H9 (cell line): Measurements from ENCODE around the gene CEP63. TPM values are rescaled to one million over a fixed set of nuclear protein-coding genes. Genes with fewer than 3 reads are reported as not detected.

Experiments
- DNase-seq: peaks from one replicate; pipeline ENCODE4 v3.0.0-alpha.2; 2017
- H2AFZ ChIP-seq: one replicate; pipeline ENCODE4 v1.6.1; 2013; ENCODE audit warnings: mild to moderate bottlenecking, low read length, control low read depth, moderate library complexity
- H2AK5ac ChIP-seq: 2 replicates; pipeline ENCODE4 v1.6.1; 2013; ENCODE audit warnings: low read length, control low read depth, mixed read lengths; ENCODE audit not compliant: insufficient read length
- H2BK120ac ChIP-seq: one replicate; pipeline ENCODE4 v1.6.1; 2013; ENCODE audit warnings: low read depth, mild to moderate bottlenecking, low read length, control low read depth, inconsistent platforms; ENCODE audit not compliant: poor library complexity, severe bottlenecking
- H2BK12ac ChIP-seq: 2 replicates; pipeline ENCODE4 v1.6.1; 2013; ENCODE audit warnings: low read length, control low read depth, mixed read lengths, low read depth; ENCODE audit not compliant: insufficient read length
- H2BK15ac ChIP-seq: 2 replicates; pipeline ENCODE4 v1.6.1; 2013; ENCODE audit warnings: low read depth, low read length, control low read depth
- H2BK20ac ChIP-seq: one replicate; pipeline ENCODE4 v1.6.1; 2013; ENCODE audit warnings: low read depth, mild to moderate bottlenecking, low read length, control low read depth, inconsistent platforms; ENCODE audit not compliant: poor library complexity, severe bottlenecking
- H2BK5ac ChIP-seq: 2 replicates; pipeline ENCODE4 v1.6.1; 2013; ENCODE audit warnings: low read length, control low read depth, mixed read lengths; ENCODE audit not compliant: insufficient read length
- H3K14ac ChIP-seq: 2 replicates; pipeline ENCODE4 v1.6.1; 2013; ENCODE audit warnings: low read length, control low read depth; ENCODE audit not compliant: insufficient read depth
- H3K18ac ChIP-seq: 2 replicates; pipeline ENCODE4 v1.6.1; 2013; ENCODE audit warnings: low read depth, mild to moderate bottlenecking, mixed read lengths, low read length, control low read depth; ENCODE audit not compliant: insufficient read length
- H3K23ac ChIP-seq: 2 replicates; pipeline ENCODE4 v1.6.1; 2013; ENCODE audit warnings: low read length, control low read depth, mixed read lengths, low read depth; ENCODE audit not compliant: insufficient read length
- H3K23me2 ChIP-seq: 2 replicates; pipeline ENCODE4 v1.6.1; 2013; ENCODE audit warnings: low read depth, mild to moderate bottlenecking, mixed read lengths, low read length, control low read depth; ENCODE audit not compliant: insufficient read length, poor library complexity, severe bottlenecking
- H3K27ac ChIP-seq: 2 replicates; pipeline ENCODE4 v1.5.1; 2013; ENCODE audit warnings: low read length, control low read depth, mixed read lengths, low read depth; ENCODE audit not compliant: insufficient read length
- H3K27me3 ChIP-seq: 2 replicates; pipeline ENCODE4 v1.6.1; 2013; ENCODE audit warnings: low read length, control low read depth, inconsistent platforms; ENCODE audit not compliant: insufficient read depth
- H3K4ac ChIP-seq: 2 replicates; pipeline ENCODE4 v1.6.1; 2013; ENCODE audit warnings: low read depth, mild to moderate bottlenecking, control low read depth, inconsistent platforms, low read length, moderate library complexity
- H3K4me1 ChIP-seq: 2 replicates; pipeline ENCODE4 v1.6.1; 2013; ENCODE audit warnings: low read length, control low read depth, inconsistent platforms; ENCODE audit not compliant: insufficient read depth
- H3K4me2 ChIP-seq: 2 replicates; pipeline ENCODE4 v1.6.1; 2013; ENCODE audit warnings: low read length, control low read depth, mixed read lengths; ENCODE audit not compliant: insufficient read length, insufficient read depth
- H3K56ac ChIP-seq: 2 replicates; pipeline ENCODE4 v1.6.1; 2013; ENCODE audit warnings: low read depth, mild to moderate bottlenecking, mixed read lengths, low read length, control low read depth; ENCODE audit not compliant: insufficient read length
- H3K79me1 ChIP-seq: 2 replicates; pipeline ENCODE4 v1.6.1; 2013; ENCODE audit warnings: low read depth, mild to moderate bottlenecking, moderate library complexity, low read length, control low read depth, inconsistent platforms; ENCODE audit not compliant: insufficient read depth, poor library complexity, severe bottlenecking
- H3K79me2 ChIP-seq: 2 replicates; pipeline ENCODE4 v1.6.1; 2013; ENCODE audit warnings: low read length, control low read depth, inconsistent platforms; ENCODE audit not compliant: insufficient read depth
- H3K9ac ChIP-seq: 2 replicates; pipeline ENCODE4 v1.6.1; 2013; ENCODE audit warnings: low read length, control low read depth, mixed read lengths; ENCODE audit not compliant: insufficient read length; ENCODE audit errors: extremely low read depth
- H3K9me3 ChIP-seq: one replicate; pipeline ENCODE4 v1.6.1; 2013; ENCODE audit warnings: low read depth, low read length, inconsistent platforms; ENCODE audit not compliant: control insufficient read depth
- H3T11ph ChIP-seq: one replicate; pipeline ENCODE4 v1.6.1; 2013; ENCODE audit warnings: mild to moderate bottlenecking, low read length, control low read depth, inconsistent platforms
- H4K20me1 ChIP-seq: one replicate; pipeline ENCODE4 v1.6.1; 2013; ENCODE audit not compliant: control insufficient read depth, insufficient read length, insufficient read depth
- H4K5ac ChIP-seq: 2 replicates; pipeline ENCODE4 v1.6.1; 2013; ENCODE audit warnings: low read depth, mild to moderate bottlenecking, mixed read lengths, low read length, control low read depth; ENCODE audit not compliant: insufficient read length
- H4K8ac ChIP-seq: replicated peaks from 2 replicates; pipeline ENCODE4 v1.6.1; 2013; ENCODE audit warnings: low read length, control low read depth, mixed read lengths, low read depth; ENCODE audit not compliant: insufficient read length
- H4K91ac ChIP-seq: 2 replicates; pipeline ENCODE4 v1.6.1; 2013; ENCODE audit warnings: low read depth, mild to moderate bottlenecking, moderate library complexity, mixed read lengths, low read length, control low read depth; ENCODE audit not compliant: insufficient read length
- H3K27ac Mint-ChIP-seq, 3 experiments: 2 replicates in 2 of 3; 3 replicates in 1 of 3; pipeline ENCODE4 v1.8.0; 2020 to 2021; ENCODE audit warnings: mixed read lengths in 3 of 3, mild to moderate bottlenecking in 1 of 3, moderate library complexity in 1 of 3
- H3K27me3 Mint-ChIP-seq: 2 replicates; pipeline ENCODE4 v1.8.0; 2021; ENCODE audit warnings: low read depth, mild to moderate bottlenecking, moderate library complexity, mixed read lengths
- H3K36me3 Mint-ChIP-seq, 3 experiments: 2 replicates in 2 of 3; 3 replicates in 1 of 3; pipeline ENCODE4 v1.8.0; 2020 to 2021; ENCODE audit warnings: low read depth in 3 of 3, mixed read lengths in 3 of 3; ENCODE audit not compliant: insufficient read depth in 1 of 3
- H3K4me1 Mint-ChIP-seq, 2 experiments: 2 replicates each; pipeline ENCODE4 v1.8.0; 2020; ENCODE audit warnings: mixed read lengths in 2 of 2
- H3K4me3 Mint-ChIP-seq, 2 experiments: 2 replicates in 1 of 2; 3 replicates in 1 of 2; pipeline ENCODE4 v1.8.0; 2020 to 2021; ENCODE audit warnings: mild to moderate bottlenecking in 2 of 2, mixed read lengths in 2 of 2, moderate library complexity in 1 of 2
- H3K9me3 Mint-ChIP-seq, 2 experiments: 2 replicates in 1 of 2; 3 replicates in 1 of 2; pipeline ENCODE4 v1.8.0; 2020; ENCODE audit warnings: mild to moderate bottlenecking in 2 of 2, mixed read lengths in 2 of 2, moderate library complexity in 1 of 2
- CTCF ChIP-seq: fragments of 200-600 bp; sonication (generic); conservative IDR thresholded peaks from 3 replicates; pipeline ENCODE4 v1.8.0; 2021; ENCODE audit warnings: antibody characterized with exemption, mild to moderate bottlenecking
- WGBS: extraction: QIAGEN DNeasy Blood & Tissue Kit; methylation state at CpG from one replicate; pipeline ENCODE4 v1.1.7; 2013; ENCODE audit warnings: missing lambda C conversion rate, low lambda C conversion rate, mixed read lengths; ENCODE audit not compliant: insufficient read length; ENCODE audit errors: extremely low coverage; 5-methylcytosine and 5-hydroxymethylcytosine counted together
- total RNA-seq: library from RNA; stranded (reverse); gene quantifications from 2 replicates; pipeline ENCODE4 v1.2.1, GENCODE V29; 2021

The CEP63 gene
- total RNA-seq, 1 experiment from 2014 or later, result 16.2 TPM

GRCh38 chr3:134618478-134619300, 132.8 kb downstream of the CEP63 start:
- Histone ChIP-seq H2BK120ac (no peak overlapping the region), H3K79me2 (no peaks in the 10 kb centered on the region), H3K27me3 (no peaks in the 10 kb centered on the region), H3K79me1 (no peaks in the 10 kb centered on the region), H3K4me2 (no peak overlapping the region), H3K4me1 (no peaks in the 10 kb centered on the region), H2AFZ (no peak overlapping the region), H3K23me2 (no peaks in the 10 kb centered on the region), H2BK15ac (no peak overlapping the region), H2BK20ac (no peak overlapping the region), H4K20me1 (no peaks in the 10 kb centered on the region), H2BK12ac (no peak overlapping the region), H3K4ac (no peak overlapping the region), H3K9ac (no peak overlapping the region), H4K5ac (no peak overlapping the region), H3K18ac (no peak overlapping the region), H3K56ac (no peak overlapping the region), H3K14ac (no peak overlapping the region), H3K27ac (no peak overlapping the region), H3T11ph (no peak overlapping the region), H3K9me3 (no peaks in the 10 kb centered on the region), H4K91ac (no peak overlapping the region), H4K8ac (no peak overlapping the region), H2AK5ac (no peak overlapping the region), H2BK5ac (no peak overlapping the region), H3K23ac (no peak overlapping the region)
- peak; percentile 15 for DNase-seq
- TF ChIP-seq CTCF, result no peak
- H3K36me3 Mint-ChIP-seq, result no peaks in the 10 kb centered on the region
- H3K27me3 Mint-ChIP-seq, result peaks cover 6% of the 10 kb centered on the region
- no peak overlapping the region; a peak in 1 of 7 replicates for H3K27ac Mint-ChIP-seq
- WGBS, result no CpG with 5 or more reads among the region's 13 CpGs
- H3K4me1 Mint-ChIP-seq, result peaks cover 7 to 12% of the 10 kb centered on the region in 2 experiments; a peak in 2 of 4 replicates
- no peak overlapping the region for H3K4me3 Mint-ChIP-seq
- H3K9me3 Mint-ChIP-seq, result no peaks in the 10 kb centered on the region
